Liver (tissue), 9 donors: ENCODE data around the gene B3GAT1. TPM values are rescaled to one million over a fixed set of nuclear protein-coding genes. Genes with fewer than 3 reads are reported as not detected.

Source experiments
- DNase-seq: peaks from one replicate; pipeline ENCODE4 v3.0.0-alpha.2; 2017; ENCODE audit warnings: low spot score
- H3K27ac ChIP-seq, 2 donors: one replicate each; pipeline ENCODE4 v1.7.0; 2013; ENCODE audit warnings: inconsistent platforms in 2 of 2, low read length in 2 of 2, control low read depth in 1 of 2, low read depth in 1 of 2, mild to moderate bottlenecking in 1 of 2
- H3K27me3 ChIP-seq, 4 donors: one replicate each; pipeline versions ENCODE4 v1.6.1 to v1.7.0; 2013; ENCODE audit warnings: low read length in 3 of 4, inconsistent platforms in 1 of 4, mild to moderate bottlenecking in 1 of 4, moderate library complexity in 1 of 4; ENCODE audit not compliant: control insufficient read depth in 4 of 4, insufficient read depth in 4 of 4
- H3K36me3 ChIP-seq, 4 donors: one replicate each; pipeline versions ENCODE4 v1.6.1 to v1.7.0; 2013; ENCODE audit warnings: low read length in 3 of 4, mild to moderate bottlenecking in 3 of 4, low read depth in 1 of 4, moderate library complexity in 1 of 4; ENCODE audit not compliant: control insufficient read depth in 4 of 4, insufficient read depth in 3 of 4
- H3K4me1 ChIP-seq, 4 donors: one replicate each; pipeline versions ENCODE4 v1.6.1 to v1.7.0; 2013; ENCODE audit warnings: low read length in 3 of 4, mild to moderate bottlenecking in 3 of 4, moderate library complexity in 1 of 4; ENCODE audit not compliant: control insufficient read depth in 4 of 4, insufficient read depth in 4 of 4
- H3K4me3 ChIP-seq, 3 donors: one replicate each; pipeline versions ENCODE4 v1.6.1 to v1.7.0; 2013; ENCODE audit warnings: low read length in 3 of 3, control low read depth in 1 of 3, low read depth in 1 of 3, mild to moderate bottlenecking in 1 of 3
- H3K9ac ChIP-seq, 2 donors: one replicate each; pipeline ENCODE4 v1.7.0; 2013; ENCODE audit warnings: low read length in 2 of 2, mild to moderate bottlenecking in 2 of 2, moderate library complexity in 2 of 2, control low read depth in 1 of 2, low read depth in 1 of 2
- H3K9me3 ChIP-seq, 4 donors: one replicate each; pipeline versions ENCODE4 v1.6.1 to v1.7.0; 2013; ENCODE audit warnings: low read length in 3 of 4; ENCODE audit not compliant: control insufficient read depth in 4 of 4
- ATF3 ChIP-seq: IDR thresholded peaks from 2 replicates; pipeline ENCODE4 v1.6.1; 2016; ENCODE audit warnings: antibody characterized with exemption
- CTCF ChIP-seq: fragments of 150-350 bp; IDR thresholded peaks from 2 replicates; pipeline ENCODE4 v1.5.1; 2017; ENCODE audit warnings: improper control_type of control experiment, low read depth, low read length; ENCODE audit not compliant: missing input control
- EGR1 ChIP-seq, 2 donors: IDR thresholded peaks; 2 replicates each; pipeline ENCODE4 v1.6.1; 2016 to 2018; ENCODE audit warnings: antibody characterized with exemption in 2 of 2, low read depth in 2 of 2
- FOXA1 ChIP-seq: IDR thresholded peaks from 2 replicates; pipeline ENCODE4 v1.6.1; 2016; ENCODE audit warnings: antibody characterized with exemption
- FOXA2 ChIP-seq: IDR thresholded peaks from 2 replicates; pipeline ENCODE4 v1.6.1; 2016; ENCODE audit warnings: antibody characterized with exemption
- GABPA ChIP-seq, 2 donors: IDR thresholded peaks in 1 of 2; conservative IDR thresholded peaks in 1 of 2; 2 replicates each; pipeline ENCODE4 v1.6.1; 2016; ENCODE audit warnings: antibody characterized with exemption in 2 of 2, mild to moderate bottlenecking in 1 of 2, moderate library complexity in 1 of 2
- HNF4A ChIP-seq, 2 donors: conservative IDR thresholded peaks; 2 replicates each; pipeline ENCODE4 v1.6.1; 2016; ENCODE audit warnings: antibody characterized with exemption in 2 of 2, mild to moderate bottlenecking in 2 of 2
- HNF4G ChIP-seq: IDR thresholded peaks from 2 replicates; pipeline ENCODE4 v1.6.1; 2016; ENCODE audit warnings: antibody characterized with exemption
- JUND ChIP-seq, 2 donors: IDR thresholded peaks; 2 replicates each; pipeline ENCODE4 v1.6.1; 2016; ENCODE audit warnings: antibody characterized with exemption in 2 of 2
- MAX ChIP-seq: IDR thresholded peaks from 2 replicates; pipeline ENCODE4 v1.6.1; 2016; ENCODE audit warnings: antibody characterized with exemption
- NR2F2 ChIP-seq: IDR thresholded peaks from 2 replicates; pipeline ENCODE4 v1.6.1; 2016; ENCODE audit warnings: antibody characterized with exemption
- RAD21 ChIP-seq, 2 donors: IDR thresholded peaks; 2 replicates each; pipeline ENCODE4 v1.6.1; 2016; ENCODE audit warnings: antibody characterized with exemption in 2 of 2, mild to moderate bottlenecking in 2 of 2
- REST ChIP-seq: IDR thresholded peaks from 2 replicates; pipeline ENCODE4 v1.6.1; 2016; ENCODE audit warnings: antibody characterized with exemption, mild to moderate bottlenecking
- RXRA ChIP-seq, 2 donors: IDR thresholded peaks; 2 replicates each; pipeline ENCODE4 v1.6.1; 2017 to 2018; ENCODE audit warnings: antibody characterized with exemption in 2 of 2, mild to moderate bottlenecking in 1 of 2
- SP1 ChIP-seq: IDR thresholded peaks from 2 replicates; pipeline ENCODE4 v1.6.1; 2018; ENCODE audit warnings: antibody characterized with exemption, mild to moderate bottlenecking
- TAF1 ChIP-seq: conservative IDR thresholded peaks from 2 replicates; pipeline ENCODE4 v1.6.1; 2016; ENCODE audit warnings: antibody characterized with exemption, mild to moderate bottlenecking
- YY1 ChIP-seq: IDR thresholded peaks from 2 replicates; pipeline ENCODE4 v1.6.1; 2016; ENCODE audit warnings: antibody characterized with exemption, mild to moderate bottlenecking
- ZBTB33 ChIP-seq: IDR thresholded peaks from 2 replicates; pipeline ENCODE4 v1.6.1; 2016; ENCODE audit warnings: antibody characterized with exemption
- WGBS: extraction: QIAGEN DNeasy Blood & Tissue Kit; methylation state at CpG from one replicate; pipeline ENCODE4 v1.1.7; 2013; 5-methylcytosine and 5-hydroxymethylcytosine counted together
- polyA plus RNA-seq, 2 donors: library from polyadenylated mRNA; stranded (reverse) in 1 of 2; unstranded in 1 of 2; fragments of 200-250 nt in 1 of 2; fragments of >200 nt in 1 of 2; fragmentation: Nextera tagmentation in 1 of 2; extraction: Ambion mirVana in 1 of 2; gene quantifications; one replicate each; pipeline versions ENCODE4 v1.2.1 to v1.2.3, GENCODE V29; 2013 to 2015
- total RNA-seq, 2 donors: library from RNA; depleted of rRNA; stranded (reverse); fragments of >200 nt; gene quantifications; one replicate each; pipeline ENCODE4 v1.2.3, GENCODE V29; 2014
- donor health status: healthy.
- donor health status: healthy.
- donor health status: healthy.
- donor health status: healthy.
- donor health status: healthy.

The B3GAT1 gene
- total and polyA plus RNA-seq, 4 donors, result 0.13 to 6.6 (median 0.25) TPM; not detected in 1

- Histone ChIP-seq H3K27me3 (no peaks in the 10 kb centered on the region), H3K36me3 (peaks cover 0 to 6% (median 0%) of the 10 kb centered on the region in 4 donors), H3K9ac (no peak overlapping the region), H3K4me1 (peaks cover 8 to 28% (median 19%) of the 10 kb centered on the region in 4 donors), H3K27ac (no peak overlapping the region), H3K4me3 (no peak overlapping the region), H3K9me3 (no peaks in the 10 kb centered on the region)
- no peak for DNase-seq
- 88% methylated on average over 18 of the region's 18 CpGs for WGBS
- TF ChIP-seq CTCF (no peak), REST (no peak), HNF4A (conservative IDR thresholded peaks at IDR 0.05) (no peak)
Observed at GRCh38 chr11:134397304-134398078, 14.6 kb downstream of the B3GAT1 start.

- Histone ChIP-seq H3K27ac (no peak overlapping the region), H3K9ac (no peak overlapping the region), H3K4me3 (no peak overlapping the region), H3K9me3 (no peaks in the 10 kb centered on the region), H3K27me3 (no peaks in the 10 kb centered on the region), H3K4me1 (peaks cover 8 to 28% (median 17%) of the 10 kb centered on the region in 4 donors), H3K36me3 (peaks cover 0 to 7% (median 0%) of the 10 kb centered on the region in 4 donors)
- TF ChIP-seq YY1, result no peak
- TF ChIP-seq REST, result no peak
- no peak for TF ChIP-seq GABPA (IDR thresholded peaks at IDR 0.05 in 1 of 2, conservative IDR thresholded peaks at IDR 0.05 in 1 of 2)
- TF ChIP-seq JUND (IDR thresholded peaks at IDR 0.05), result no peak
- TF ChIP-seq SP1, result no peak
- TF ChIP-seq HNF4G, result no peak
- TF ChIP-seq MAX, result no peak
- TF ChIP-seq FOXA2, result no peak
- TF ChIP-seq EGR1 (IDR thresholded peaks at IDR 0.05; ENCODE audit: low read depth in 2 of 2), result no peak
- no peak for TF ChIP-seq ATF3
- no peak for TF ChIP-seq ZBTB33
- TF ChIP-seq RAD21 (IDR thresholded peaks at IDR 0.05), result no peak
- no peak for TF ChIP-seq HNF4A (conservative IDR thresholded peaks at IDR 0.05)
- no peak for TF ChIP-seq NR2F2
- no peak for TF ChIP-seq TAF1
- TF ChIP-seq CTCF, result no peak
- no peak for TF ChIP-seq RXRA (IDR thresholded peaks at IDR 0.05)
- no peak for TF ChIP-seq FOXA1
- DNase-seq, result no peak
- WGBS, result 76% methylated on average over 12 of the region's 12 CpGs
Observed at GRCh38 chr11:134395002-134395401, 17.0 kb downstream of the B3GAT1 start.
